22Rv1 (cell line): ENCODE results near the gene STAMBPL1.
"Not testable (repeated sequence)": the region's sequence is repeated elsewhere in the genome, so short reads cannot be mapped to it uniquely, and the experiment has no call there.

Experiments used
- ZFX ChIP-seq: fragments of 450-650 bp; IDR thresholded peaks from 2 replicates; pipeline ENCODE4 v1.6.1; 2017; ENCODE audit warnings: antibody characterized with exemption, borderline replicate concordance
- TF ChIP-seq, protein P1 (sequence below): fragments of 450-650 bp; IDR thresholded peaks from 2 replicates; pipeline ENCODE4 v1.5.1; 2017; ENCODE audit warnings: mild to moderate bottlenecking

DNA sequence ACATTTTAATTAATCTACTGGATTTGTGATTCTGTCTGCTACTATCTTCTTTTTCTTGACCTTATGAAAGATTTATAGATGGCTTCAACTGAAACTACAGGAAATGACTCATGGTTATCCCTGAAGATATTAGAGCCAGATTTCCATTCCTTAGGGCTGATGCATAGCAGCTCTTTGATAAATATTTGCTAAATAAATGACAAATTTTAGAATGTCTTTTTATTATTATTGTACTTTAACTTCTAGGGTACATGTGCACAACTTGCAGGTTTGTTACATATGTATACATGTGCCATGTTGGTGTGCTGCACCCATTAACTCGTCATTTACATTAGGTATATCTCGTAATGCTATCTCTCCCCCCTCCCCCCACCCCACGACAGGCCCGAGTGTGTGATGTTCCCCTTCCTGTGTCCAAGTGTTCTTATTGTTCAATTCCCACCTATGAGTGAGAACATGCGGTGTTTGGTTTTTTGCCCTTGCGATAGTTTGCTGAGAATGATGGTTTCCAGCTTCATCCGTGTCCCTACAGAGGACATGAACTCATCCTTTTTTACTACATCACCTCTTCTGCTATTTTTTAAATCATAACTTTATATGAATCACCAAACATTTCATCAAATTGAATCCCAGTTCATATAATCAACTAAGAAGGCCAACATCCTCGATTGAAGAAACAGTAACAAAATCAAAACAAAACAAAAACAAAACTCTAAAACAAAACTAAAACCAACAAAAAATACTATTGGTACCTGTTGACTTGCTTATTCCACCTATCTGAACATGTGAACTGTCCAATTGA is 2.8 kb downstream of the STAMBPL1 start:
- TF ChIP-seq, protein P1, sequence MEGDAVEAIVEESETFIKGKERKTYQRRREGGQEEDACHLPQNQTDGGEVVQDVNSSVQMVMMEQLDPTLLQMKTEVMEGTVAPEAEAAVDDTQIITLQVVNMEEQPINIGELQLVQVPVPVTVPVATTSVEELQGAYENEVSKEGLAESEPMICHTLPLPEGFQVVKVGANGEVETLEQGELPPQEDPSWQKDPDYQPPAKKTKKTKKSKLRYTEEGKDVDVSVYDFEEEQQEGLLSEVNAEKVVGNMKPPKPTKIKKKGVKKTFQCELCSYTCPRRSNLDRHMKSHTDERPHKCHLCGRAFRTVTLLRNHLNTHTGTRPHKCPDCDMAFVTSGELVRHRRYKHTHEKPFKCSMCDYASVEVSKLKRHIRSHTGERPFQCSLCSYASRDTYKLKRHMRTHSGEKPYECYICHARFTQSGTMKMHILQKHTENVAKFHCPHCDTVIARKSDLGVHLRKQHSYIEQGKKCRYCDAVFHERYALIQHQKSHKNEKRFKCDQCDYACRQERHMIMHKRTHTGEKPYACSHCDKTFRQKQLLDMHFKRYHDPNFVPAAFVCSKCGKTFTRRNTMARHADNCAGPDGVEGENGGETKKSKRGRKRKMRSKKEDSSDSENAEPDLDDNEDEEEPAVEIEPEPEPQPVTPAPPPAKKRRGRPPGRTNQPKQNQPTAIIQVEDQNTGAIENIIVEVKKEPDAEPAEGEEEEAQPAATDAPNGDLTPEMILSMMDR: not testable (repeated sequence)
- TF ChIP-seq ZFX: not testable (repeated sequence)
